Posterior cingulate gyrus (tissue), 11 donors: Measurements from ENCODE around the gene NACC2.
"Not testable (repeated sequence)": the region's sequence is repeated elsewhere in the genome, so short reads cannot be mapped to it uniquely, and the experiment has no call there.

Experiments
- DNase-seq, 10 donors: peaks; one replicate each; pipeline versions ENCODE4 v3.0.0 to v3.0.0-alpha.2; 2020 to 2021; ENCODE audit warnings: mixed read lengths in 3 of 10
- intact Hi-C: fragments of 100-400 bp; cut with DNase I; formaldehyde crosslinking; loops from one replicate; pipeline ENCODE4 v1.15.1; 2023

The NACC2 gene

DNA sequence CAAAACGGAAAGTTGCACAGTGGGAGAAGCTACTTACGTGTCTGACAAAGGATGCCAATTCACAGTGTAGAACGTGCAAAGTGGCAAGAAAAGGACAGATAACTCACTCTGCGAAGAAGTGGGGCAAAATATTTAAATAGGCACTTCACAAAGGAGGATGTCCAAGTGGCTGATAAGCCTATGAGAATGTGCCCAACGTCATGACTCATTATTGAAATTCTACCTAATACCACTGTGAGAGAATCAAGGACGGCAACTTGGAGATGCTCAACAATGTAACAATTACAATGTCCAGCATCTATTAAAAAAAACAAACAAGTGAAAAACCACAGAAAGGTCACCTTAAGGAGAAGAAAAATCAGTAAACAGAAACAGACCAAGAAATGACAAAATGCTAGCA, 59.0 kb downstream of the NACC2 start:
- no peak for DNase-seq
- intact Hi-C loops = no loop called here

DNA sequence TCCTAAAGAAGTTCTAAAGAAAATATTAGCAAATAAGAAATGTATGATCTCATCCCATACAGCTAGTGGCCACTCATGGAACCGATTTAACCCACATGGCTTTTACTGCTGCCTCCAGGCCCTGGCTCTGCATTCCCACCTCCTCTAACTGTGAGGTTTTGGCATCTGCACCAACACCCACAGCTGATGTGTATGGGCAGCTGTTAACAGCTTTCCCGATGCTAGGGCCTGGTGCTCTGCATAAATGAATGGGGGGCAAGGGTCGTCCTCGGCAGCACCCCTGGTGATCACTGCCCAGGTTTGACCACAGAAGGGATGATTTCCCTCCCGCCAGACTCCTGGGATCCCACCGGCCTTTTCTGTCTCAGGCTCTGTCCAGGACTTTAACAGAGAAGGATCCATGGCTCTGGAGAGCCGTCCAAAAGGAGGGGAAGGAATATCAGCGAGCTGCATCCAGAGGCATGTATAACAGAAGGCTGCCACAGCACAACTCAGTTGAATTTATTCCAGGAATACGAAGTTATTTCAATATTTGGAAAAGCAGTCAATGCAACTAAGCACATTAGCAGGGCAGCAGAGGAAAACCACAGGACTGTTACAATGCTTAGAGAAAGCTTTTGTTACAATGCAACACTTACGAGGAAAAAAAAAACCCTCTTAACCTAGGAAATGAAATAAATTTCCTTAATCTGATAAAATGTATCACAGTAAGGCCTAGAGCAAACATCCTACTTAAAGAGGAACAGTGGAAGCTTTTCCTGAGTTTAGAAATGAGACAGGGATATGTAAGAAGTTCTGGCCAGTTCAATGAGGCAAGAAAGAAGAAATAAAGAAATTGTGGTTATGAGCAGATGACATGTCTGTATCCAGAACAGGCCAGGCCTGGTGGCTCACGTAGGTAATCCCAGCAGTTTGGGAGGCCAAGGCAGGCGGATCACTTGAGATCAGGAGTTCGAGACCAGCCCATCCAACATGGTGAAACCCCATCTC, 63.1 kb downstream of the NACC2 start:
- DNase-seq = peak in 4 of 10 donors; percentile 13 to 46 (median 34)
- intact Hi-C loops = no loop called here

DNA sequence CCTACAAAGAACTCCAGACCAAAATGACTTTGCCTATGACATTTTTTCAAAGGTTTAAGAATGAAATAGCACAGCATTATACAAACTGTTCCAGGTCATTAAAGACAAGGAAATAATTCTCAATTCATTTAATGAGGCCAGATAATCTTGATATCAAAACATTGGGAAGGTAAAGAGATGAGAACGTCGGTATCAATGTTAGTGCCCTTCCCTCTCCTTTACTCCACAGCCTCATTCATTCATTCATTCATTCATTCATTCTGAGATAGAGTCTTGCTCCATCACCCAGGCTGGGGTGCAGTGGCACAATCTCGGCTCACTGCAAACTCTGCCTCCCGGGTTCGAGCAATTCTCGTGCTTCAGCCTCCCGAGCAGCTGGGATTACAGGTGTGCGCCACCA, 64.0 kb downstream of the NACC2 start:
- intact Hi-C loops = no loop called here

DNA sequence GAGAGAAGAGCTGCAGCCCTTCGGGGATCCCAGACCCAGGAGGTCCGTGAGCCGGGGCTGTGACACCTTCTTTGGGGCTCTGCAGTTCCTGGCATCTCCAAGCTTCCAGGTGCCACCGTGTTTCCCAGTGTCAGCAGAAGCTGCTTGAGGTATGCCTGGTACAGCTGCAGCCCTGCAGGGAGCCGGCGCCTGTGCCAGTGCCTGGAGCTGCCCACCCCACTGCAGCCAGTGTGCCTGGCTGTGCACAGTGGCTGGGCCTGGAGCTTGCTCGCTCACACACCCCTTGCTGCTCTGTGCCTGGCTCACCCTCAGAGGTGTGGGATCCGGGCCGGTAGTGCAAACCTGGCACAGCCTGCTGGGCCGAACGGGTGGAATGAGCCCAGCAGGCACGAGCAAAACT, 65.5 kb downstream of the NACC2 start:
- DNase-seq = peak in 4 of 10 donors; percentile 2 to 74 (median 48)
- intact Hi-C loops = no loop called here

More for the DNA sequence above, 64.0 kb downstream of the NACC2 start:
- peak in 1 of 10 donors; percentile 54 for DNase-seq

DNA sequence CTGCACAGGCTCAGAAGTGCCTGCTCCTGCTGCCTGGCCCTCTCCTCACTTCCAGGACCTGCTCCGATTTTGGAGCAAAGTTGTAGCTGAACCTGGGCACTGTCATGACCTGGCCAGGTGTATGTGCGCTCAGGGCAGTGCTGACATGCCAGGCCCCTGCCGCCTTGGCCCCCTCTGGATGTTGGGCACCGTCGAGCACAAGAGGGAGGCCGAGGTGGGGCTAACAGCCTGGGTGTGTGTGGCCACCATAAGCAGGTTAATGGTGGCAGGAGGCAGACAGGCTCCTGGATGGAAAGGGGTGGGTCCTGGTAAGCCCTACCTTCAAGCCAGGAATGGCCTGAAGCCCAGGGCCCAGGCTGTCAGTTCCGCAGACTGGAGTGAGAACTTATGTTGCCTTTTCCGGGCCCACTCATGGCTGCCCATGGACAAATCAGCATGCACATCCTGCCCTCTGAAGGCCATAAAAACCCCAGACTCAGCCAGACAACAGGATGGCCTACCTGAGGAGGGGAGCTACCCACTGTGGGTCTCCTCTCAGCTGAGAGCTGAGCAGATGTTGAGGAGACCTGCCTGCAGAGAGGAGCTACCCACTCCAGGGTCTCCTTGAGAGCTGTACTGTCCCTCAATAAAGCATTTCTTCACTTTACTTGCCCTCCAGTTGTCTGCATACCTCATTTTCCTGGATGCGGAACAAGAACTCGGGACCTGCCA, 66.2 kb downstream of the NACC2 start:
- intact Hi-C loops = no loop called here
- DNase-seq = peak in 3 of 10 donors; percentile 5 to 60 (median 49)

DNA sequence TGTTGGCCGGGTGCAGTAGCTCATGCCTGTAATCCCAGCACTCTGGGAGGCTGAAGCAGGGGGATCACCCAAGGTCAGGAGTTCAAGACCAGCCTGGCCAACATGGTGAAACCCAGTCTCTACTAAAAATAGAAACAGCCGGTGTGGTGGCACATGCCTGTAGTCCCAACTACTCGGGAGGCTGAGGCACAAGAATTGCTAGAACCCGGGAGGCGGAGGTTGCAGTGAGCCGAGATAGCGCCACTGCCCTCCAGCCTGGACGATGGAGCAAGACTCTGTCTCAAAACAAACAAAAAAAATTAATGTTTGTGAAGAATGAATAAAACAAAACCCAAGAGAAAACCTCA, 68.2 kb downstream of the NACC2 start:
- DNase-seq = peak in 3 of 10 donors; percentile 20 to 51 (median 21)
- intact Hi-C loops = not testable (repeated sequence)

DNA sequence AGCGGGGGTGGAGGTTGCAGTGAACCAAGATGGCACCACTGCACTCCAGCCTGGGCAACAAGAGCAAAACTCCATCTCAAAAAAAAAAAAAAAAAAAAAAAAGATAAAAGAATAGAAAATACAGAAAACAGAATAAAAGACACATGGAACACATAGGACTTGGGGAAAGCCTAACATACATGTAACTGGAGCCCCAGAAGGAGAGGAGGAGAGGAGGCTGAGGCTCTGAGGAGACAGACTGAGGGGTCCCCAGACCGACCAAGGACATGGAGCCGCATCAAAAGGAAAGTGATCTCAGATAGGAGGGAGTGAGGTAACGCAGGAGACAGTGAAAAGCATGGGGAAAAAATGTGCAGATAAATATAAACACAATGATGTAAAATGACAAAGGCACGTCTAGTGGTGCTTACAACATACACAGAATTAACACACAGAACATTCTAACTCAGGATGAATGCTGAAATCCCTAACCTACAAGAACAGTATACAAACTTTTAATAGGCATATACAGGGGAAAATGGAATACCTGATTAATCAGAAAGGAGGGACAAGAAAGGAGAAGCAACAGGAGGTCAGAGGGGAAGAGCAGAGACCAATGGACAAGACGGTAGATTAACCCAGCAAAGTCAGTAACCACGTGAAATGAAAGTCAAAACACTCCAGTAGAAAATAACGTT, 68.7 kb downstream of the NACC2 start:
- intact Hi-C loops = no loop called here
- DNase-seq = peak in 1 of 10 donors; percentile 18

DNA sequence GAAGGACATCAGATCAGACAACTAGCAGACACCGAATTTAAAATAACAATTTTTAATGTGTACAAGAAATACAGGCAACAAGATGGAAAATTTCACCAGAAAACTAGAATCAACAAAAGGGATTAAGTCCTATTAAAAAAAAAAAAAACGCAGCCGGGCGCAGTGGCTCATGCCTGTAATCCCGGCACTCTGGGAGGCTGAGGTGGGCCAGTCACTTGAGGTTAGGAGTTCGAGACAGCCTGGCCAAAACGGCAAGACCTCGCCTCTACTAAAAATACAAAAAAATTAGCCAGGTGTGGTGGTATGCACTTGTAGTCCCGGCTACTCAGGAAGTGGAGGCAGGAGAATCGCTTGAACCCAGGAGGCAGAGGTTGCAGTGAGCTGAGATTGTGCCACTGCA, 69.6 kb downstream of the NACC2 start:
- DNase-seq = peak in 3 of 10 donors; percentile 44 to 60 (median 47)

DNA sequence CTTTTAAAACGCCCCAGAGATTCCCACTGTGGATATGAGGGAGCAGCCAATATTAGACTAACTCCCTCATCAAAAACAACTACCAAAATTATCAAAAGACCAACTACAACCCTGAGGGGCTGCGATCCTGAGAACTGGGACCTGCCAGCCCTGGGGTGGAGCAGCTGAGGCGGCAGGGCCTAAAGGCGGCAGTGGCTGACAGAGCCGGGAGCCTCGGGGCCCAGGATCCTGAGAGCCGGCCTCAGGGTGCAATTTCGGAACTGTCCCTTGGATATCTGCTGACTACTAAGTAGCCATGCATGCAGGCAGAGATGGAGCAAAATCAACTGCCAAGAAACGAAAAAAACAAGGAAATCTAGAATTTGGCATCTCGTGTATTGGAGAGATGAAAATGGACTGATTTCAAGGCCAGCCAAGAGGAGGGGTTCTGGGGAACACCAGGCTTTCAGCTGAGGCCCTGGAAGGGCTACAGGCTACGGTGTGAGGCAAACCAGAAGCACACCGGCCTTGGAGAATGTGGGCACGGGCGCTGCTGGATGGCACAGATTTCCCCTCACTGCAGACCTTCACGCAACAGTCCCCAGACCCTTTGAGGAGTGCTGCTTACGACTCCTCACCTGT, 70.3 kb downstream of the NACC2 start:
- intact Hi-C loops = no loop called here
- DNase-seq = peak in 5 of 10 donors; percentile 13 to 83 (median 61)

More for the DNA sequence above, 69.6 kb downstream of the NACC2 start:
- intact Hi-C loops = no loop called here

DNA sequence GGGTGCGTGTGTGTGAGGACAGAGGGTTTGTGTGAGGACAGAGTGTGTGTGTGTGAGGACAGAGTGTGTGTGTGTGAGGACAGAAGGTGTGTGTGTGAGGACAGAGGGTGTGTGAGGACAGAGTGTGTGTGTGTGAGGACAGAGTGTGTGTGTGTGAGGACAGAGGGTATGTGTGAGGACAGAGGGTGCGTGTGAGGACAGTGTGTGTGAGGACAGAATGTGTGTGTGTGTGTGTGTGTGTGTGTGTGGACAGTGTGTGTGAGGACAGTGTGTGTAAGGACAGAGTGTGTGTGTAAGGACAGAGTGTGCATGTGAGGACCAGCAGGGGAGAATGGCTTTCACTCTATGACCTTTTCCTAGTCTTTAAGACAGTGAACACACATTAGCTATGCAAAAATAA, 70.8 kb downstream of the NACC2 start:
- intact Hi-C loops = no loop called here
- peak in 1 of 10 donors; percentile 9 for DNase-seq

DNA sequence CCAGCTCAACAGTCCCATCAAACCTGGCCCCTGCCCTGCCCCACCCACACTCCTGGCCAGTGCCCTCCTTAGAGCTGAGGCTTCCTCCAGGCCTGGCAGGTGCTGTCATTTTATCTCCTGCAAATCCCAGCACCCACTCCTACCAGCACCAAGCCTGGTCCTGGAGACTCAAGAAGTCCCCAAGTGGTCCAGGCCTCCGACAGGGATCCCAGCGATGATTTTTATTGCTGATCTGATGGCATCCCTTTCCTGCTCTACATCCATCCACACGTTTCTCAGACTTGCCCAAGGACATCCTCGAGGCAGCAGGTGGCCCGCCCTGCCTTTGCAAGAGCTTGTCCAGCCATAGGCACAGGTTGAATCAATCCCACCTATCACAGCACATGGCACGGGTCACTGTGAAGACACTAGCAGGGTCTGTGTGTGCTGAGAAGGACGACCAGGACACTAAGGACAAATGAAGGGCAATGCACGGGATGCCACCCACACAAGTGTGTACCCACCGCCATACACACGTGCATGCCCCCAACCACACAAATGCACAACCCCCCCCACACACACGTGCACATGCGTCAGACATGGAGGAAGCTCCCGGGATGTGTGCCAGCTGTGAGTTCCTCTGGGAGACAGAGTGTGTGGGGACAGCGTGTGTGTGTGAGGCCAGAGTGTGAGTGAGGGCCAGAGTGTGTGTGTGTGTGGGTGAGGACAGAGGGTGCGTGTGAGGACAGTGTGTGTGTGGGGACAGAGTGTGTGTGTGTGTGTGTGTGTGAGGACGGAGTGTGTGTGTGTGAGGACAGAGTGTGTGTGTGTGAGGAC, 71.5 kb downstream of the NACC2 start:
- DNase-seq = peak in 6 of 10 donors; percentile 25 to 80 (median 54)
- intact Hi-C loops = no loop called here

DNA sequence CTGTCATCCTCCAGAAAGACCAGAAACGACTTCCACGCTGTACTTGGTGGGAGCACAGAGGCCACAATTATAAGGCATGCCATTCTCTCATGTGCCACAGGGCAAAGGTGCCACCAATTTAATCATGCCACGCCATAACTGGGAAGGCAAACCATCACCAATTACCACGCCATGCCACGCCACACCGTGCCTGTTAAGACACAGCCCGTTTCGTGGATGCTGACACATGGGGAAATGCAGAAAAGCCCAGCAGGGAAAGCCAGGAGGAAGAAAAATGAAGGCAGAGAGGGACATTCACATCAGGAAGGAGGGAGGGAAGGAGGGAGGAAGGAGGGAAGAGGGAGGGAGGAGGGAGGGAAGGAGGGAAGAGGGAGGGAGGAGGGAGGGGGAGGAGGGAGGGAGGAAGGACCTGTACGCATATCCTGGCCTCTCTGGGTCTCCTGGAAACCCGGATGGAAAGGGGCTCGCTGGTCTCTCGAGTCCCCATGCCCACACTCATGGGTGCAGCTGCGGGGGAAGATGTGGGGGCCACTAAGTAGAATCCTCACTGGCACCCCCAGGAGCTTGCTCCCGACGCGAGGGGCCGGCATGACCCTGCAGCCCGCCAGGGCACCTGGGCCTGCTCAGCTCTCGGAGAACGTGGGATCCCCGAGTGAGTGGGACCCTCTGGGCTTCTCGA, 72.2 kb downstream of the NACC2 start:
- intact Hi-C loops = no loop called here
- DNase-seq = peak in 2 of 10 donors; percentile 2 to 76

DNA sequence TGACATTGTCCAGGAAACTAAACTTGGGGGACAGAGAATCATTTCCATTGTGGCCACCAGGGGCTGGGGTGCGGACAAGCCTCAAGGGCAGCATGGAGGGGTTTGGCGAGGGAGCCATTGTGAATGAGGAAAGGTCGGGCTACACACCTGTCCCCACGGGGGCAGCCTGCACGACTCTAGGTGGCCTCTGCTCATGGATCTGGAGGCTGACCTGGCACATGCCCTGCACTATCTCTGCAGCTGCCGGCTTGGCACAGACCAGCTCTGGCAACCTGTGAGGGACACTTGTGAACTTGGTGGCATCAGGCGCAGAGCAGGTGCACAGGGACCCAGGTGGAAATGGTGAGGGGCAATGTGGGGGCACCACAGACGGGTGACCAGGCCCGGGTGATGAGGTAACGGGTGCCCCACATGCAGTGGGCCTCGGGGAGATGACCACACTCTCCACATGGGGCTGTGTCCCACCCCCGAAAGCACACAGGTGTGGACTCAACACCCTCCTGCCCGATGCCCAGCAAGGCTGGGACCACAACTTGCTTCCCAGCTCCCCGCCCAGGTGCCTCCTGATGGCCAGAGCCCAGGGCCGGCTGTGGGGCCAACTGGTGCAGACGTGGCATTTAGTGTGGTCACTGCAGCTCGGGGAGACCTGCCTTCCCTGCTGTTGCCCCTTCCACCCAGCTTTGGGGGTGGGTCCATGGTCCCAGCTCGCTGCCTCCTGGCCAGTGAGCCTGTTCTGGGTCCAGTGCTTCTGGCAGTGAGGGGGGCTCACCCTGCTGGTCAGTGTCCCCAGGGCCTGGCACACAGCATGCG, 73.0 kb downstream of the NACC2 start:
- DNase-seq = peak in 4 of 10 donors; percentile 24 to 81 (median 72)

DNA sequence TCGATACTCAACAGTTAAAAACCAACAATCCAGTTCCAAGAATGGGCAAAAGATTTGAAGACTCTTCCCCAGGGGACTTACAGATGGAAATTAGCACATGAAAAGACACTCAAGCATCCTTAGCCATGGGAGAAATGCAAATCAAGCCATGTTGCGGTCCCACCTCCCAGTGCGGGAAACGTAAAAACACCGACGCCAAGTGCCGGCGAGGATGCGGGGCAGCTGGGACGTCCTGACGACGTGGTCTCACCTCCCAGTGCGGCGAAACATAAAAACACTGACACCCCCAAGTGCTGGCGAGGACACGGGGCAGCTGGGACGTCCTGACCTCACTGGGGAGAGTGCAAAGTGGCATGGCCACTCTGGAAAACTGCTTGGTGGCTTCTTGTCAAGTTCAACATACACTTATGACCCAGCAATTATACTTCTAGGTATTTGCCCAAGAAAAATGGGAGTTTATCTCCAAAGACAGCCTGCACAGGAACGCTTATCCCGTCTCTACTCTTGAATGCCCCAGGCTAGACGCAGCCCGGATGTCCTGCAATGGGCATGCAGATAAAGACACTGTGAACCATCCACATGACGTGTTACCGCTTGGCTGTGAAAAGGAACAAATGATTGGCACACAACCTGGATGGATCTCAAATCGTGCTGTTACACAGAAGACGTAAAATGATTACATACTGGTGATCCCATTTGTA, 73.8 kb downstream of the NACC2 start:
- peak in 3 of 10 donors; percentile 26 to 70 (median 67) for DNase-seq
- intact Hi-C loops = no loop called here

More for the DNA sequence above, 73.0 kb downstream of the NACC2 start:
- intact Hi-C loops = no loop called here

DNA sequence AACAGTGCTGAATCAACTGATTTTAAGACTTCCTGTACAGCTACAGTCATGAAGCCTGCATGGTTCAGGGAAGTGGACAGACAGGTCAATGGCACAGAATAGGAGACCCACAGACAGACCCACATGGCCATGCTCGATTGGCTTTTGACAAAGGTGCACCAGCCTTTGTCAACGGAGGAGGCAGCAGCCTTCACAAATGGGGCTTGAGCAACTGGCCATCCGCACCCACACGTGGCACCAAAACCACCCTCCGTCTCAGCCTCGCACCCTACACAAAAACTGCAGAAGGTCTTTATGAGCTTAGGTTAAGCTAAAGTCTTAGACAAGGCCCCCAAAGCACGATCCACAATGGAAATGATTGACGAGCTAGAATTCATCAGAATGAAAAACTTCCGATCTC, 74.4 kb downstream of the NACC2 start:
- intact Hi-C loops = no loop called here
- DNase-seq = peak in 2 of 10 donors; percentile 38 to 53

DNA sequence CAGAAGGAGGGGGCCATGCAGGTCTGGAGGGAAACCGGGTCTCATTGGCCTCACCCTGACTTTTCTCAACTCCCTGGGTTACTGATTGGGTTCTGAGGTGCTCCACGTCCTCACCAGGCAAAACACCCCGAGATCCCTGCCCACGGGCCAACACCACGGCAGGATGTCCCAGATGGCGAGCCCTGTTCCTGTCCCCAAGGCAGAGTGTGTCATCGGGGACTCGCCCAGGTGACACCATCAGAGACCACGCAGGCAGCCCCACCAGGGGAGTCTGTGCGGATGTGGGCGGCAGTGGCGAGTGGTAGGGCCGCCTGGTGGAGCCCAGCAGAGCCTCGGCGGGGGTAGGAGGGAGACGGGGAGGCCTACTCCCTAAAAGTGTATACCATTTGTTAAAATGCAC, 74.9 kb downstream of the NACC2 start:
- intact Hi-C loops = no loop called here
- peak in 3 of 10 donors; percentile 22 to 77 (median 63) for DNase-seq

DNA sequence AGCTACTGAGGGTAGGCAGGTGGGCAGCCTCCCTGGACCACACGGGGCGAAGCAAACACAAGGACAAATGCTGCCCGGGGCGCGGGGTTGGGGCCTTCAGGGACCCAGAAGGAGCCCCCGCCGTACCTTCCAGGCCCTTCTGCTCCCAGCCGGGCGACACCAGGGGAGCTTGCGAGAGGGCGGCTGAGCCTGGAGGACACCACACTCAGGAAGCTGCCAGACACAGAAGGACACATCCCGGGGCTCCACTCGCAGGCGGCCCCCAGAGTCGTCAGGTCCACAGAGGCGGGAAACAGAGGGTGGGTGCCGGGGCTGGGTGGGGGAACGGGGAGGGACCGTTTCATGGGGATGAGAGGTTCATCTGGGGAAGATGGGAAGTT, 75.4 kb downstream of the NACC2 start:
- DNase-seq = peak in 4 of 10 donors; percentile 25 to 78 (median 51)
- intact Hi-C loops = no loop called here
